Bronchial epithelial cell (primary cell): ENCODE measurements around the gene PVALEF. TPM values are rescaled to one million over a fixed set of nuclear protein-coding genes. Genes with fewer than 3 reads are reported as not detected.

Source experiments
- DNase-seq: peaks from one replicate; pipeline ENCODE4 v3.0.0-alpha.2; 2010; ENCODE audit warnings: low read depth
- FAIRE-seq: peaks from 2 replicates; lab custom pipeline; 2011; peaks lifted over from hg19 to GRCh38; lab: Jason Lieb, UNC
- H3K27me3 ChIP-seq: 2 replicates; pipeline ENCODE4 v1.5.1; 2011; ENCODE audit warnings: low read length; ENCODE audit not compliant: control insufficient read depth, insufficient read depth
- H3K36me3 ChIP-seq: 2 replicates; pipeline ENCODE4 v1.5.1; 2011; ENCODE audit warnings: low read length; ENCODE audit not compliant: control insufficient read depth, insufficient read depth
- H3K4me3 ChIP-seq: 2 replicates; pipeline ENCODE4 v1.5.1; 2011; ENCODE audit warnings: mild to moderate bottlenecking, low read depth, low read length, control low read depth
- total RNA-seq: library from RNA; depleted of rRNA; stranded (reverse); fragments of >200 nt; gene quantifications from 2 replicates; pipeline ENCODE4 v1.2.1, GENCODE V29; 2014
- TF ChIP-seq, protein P1 (sequence below): IDR thresholded peaks from 2 replicates; pipeline ENCODE4 v1.5.1; 2011; ENCODE audit warnings: mild to moderate bottlenecking, moderate library complexity, low read length, control low read depth, inconsistent platforms; ENCODE audit not compliant: insufficient read depth, severe bottlenecking

PVALEF gene
- total RNA-seq, 1 donor from 2014 or later: not detected

DNA sequence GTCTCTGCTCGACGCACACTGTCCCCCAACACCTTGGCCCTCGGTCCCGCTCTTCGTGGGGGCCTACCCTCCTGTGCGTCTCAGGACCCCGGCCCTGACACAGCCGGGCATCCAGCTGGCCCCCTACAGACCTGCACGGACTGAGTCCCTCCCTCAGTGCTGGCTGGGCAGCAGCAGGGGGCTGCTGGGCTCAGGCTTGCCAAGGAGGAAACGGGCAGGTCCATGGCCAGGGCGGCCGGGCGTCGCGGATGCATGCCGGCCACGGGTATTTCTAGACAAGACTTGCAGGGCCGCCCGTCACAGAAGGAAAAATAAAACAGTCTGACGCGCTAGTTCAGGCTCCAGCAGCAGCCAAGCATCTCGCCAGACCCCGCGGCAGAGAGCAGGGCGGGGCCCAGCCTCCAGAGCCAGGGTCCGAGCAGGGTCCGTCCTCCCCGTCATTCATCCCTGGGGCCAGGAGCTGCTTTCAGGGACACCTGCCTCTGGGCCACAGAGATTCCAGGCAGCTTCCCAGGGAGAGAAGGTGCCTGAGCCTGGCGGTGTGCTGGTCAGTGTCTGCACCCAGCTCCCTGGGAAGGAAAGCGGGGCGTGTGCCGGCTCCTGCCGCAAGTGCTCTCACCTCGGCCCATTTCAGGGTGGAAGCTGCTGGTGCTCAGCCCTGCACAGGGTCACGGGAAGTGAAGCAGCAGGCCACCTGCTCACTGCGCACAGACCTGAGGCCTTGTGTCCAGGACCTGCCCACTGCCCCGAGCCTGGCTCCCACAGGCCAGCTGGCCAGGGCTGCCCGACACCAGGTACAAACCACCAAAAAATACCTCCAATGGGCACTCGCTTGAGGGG lies 7.2 kb upstream of the PVALEF start:
- H3K36me3 ChIP-seq: no peaks in the 10 kb centered on the region
- FAIRE-seq (no peak), DNase-seq (no peak)
- peaks cover 2% of the 10 kb centered on the region for H3K27me3 ChIP-seq
- TF ChIP-seq, protein P1, sequence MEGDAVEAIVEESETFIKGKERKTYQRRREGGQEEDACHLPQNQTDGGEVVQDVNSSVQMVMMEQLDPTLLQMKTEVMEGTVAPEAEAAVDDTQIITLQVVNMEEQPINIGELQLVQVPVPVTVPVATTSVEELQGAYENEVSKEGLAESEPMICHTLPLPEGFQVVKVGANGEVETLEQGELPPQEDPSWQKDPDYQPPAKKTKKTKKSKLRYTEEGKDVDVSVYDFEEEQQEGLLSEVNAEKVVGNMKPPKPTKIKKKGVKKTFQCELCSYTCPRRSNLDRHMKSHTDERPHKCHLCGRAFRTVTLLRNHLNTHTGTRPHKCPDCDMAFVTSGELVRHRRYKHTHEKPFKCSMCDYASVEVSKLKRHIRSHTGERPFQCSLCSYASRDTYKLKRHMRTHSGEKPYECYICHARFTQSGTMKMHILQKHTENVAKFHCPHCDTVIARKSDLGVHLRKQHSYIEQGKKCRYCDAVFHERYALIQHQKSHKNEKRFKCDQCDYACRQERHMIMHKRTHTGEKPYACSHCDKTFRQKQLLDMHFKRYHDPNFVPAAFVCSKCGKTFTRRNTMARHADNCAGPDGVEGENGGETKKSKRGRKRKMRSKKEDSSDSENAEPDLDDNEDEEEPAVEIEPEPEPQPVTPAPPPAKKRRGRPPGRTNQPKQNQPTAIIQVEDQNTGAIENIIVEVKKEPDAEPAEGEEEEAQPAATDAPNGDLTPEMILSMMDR: no peak
- no peak overlapping the region for H3K4me3 ChIP-seq

DNA sequence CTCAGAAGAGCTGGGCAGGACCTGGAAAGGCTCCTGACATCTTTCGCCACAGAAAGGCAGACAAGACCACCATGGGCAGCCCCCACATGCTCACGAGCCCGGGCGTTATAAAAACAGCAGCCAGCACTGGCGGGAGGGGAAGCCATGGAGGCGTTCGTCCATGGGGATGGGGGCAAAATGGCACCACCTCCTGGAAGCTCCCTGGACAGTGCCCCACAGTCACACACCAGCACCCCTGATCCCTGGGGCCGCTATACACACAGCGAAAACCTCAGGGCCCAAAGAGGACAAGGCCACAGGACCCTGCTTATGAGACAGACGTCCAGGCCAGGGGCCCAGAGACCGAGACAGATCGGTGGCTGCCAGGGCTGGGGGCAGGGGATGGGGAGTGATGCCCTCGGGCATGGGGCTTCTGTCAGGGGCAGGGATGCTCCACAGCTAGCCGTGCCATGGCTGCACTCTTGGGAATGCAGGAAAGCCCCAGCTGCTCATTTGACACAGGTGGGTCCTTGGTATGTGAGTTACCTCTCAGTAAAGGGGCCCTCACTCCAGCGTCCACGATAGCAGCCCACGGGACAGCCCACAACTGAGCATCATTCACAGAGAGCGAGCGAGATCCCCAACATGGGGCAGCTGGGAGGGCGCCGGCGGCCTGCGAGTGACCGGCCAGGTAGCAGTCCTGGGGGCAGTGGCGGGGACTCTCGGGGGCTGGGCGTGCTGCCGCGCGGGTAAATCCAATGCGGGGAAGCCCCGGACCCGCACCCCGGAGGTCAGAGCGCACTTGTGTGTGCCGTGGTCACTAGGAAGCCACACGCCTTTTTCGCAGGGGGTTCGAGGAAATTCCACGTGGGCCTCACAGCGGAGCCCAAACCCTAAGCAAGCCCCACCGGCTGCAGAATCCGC lies 6.4 kb upstream of the PVALEF start:
- TF ChIP-seq, protein P1: no peak
- DNase-seq: no peak
- H3K27me3 ChIP-seq: peaks cover 2% of the 10 kb centered on the region
- H3K4me3 ChIP-seq: no peak overlapping the region
- H3K36me3 ChIP-seq: no peaks in the 10 kb centered on the region
- no peak for FAIRE-seq

DNA sequence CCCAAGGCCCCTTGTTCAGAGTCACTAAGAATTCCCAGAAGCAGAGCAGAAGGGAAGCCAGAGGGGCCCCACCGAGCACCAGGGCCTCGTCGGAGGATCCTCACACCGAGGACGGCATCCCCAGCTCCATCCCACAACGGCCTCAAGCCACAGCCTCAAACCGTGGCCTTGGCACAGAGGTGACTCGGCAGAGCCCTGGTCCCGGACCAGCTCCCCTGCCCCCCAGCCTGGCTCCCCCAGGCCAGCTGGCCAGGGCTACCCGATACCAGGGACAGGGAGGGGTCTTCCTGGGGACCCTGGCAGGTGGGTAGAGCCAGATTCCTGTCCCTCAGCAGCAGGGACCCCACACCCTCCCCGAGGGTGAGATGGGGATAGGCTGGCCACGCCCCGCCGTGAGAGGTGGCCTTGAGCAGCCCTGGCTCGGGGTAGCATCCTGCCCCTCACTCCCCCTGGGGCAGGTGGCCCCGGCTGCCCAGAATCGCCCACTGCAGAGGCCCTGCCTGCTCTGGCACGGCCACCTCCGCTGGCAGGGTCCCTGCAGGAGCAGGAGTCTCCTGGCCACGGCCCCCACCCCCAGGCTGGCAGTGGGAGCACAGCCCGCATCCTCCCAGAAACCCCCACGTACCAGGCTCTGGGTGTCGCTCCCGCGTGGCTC lies 5.6 kb upstream of the PVALEF start:
- DNase-seq: no peak
- Histone ChIP-seq H3K4me3 (no peak overlapping the region), H3K36me3 (no peaks in the 10 kb centered on the region), H3K27me3 (peaks cover 6% of the 10 kb centered on the region)
- FAIRE-seq: no peak
- TF ChIP-seq, protein P1: no peak

DNA sequence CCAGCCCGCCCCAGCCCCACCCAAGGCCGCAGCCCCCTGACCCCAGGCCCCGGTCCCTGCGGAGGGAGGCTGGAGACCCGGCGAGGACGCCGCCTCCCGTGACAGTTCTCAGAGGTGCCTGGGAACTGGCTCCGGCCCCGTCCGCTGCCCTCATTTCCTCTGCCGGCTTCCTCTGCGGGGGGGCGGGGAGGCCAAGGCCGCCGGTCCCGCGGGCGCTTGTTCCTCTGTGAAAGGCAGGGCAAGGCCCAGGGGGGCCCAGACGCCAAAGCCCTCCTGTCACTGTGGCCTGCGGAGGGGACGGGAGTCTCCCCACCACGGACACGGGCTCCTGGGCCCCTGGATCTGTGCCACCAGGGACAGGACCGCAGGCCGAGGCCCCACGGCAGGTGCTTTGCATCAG lies 5.0 kb upstream of the PVALEF start:
- H3K27me3 ChIP-seq: peaks cover 12% of the 10 kb centered on the region

DNA sequence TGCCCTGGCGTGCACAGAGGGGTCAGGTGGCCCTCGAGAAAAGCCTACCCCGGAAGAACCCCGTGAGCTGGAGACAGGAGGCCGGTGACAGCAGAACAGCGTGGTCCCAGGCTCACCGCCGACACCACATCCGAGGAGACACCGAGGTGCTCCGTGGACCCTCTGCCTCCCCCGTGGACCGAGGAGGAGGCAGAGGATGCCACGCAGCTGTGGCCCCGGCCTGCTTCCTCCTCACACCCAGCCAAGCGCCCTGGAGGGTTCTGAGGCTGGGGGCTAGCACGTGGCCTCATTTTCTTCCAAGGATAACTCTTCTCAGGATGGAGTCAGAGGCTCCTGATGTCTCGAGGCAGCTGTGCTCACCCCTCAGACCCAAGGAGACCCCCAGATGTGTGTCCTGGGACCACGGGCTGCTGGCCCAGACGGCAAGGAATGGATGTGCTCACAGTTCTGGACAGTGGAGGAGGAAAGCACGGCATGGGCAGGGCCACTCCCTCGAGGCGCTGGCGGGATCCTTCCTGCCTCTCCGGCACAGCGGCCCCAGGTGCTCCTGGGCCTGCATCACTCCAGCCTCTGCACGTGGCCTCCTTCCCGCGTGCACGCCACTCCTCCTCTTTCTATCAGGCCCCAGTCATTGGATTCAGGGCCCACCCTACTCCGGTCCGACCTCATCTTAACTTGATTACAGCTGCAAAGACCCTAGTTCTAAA lies 4.4 kb upstream of the PVALEF start:
- TF ChIP-seq, protein P1: no peak
- DNase-seq (no peak), FAIRE-seq (no peak)
- H3K4me3 ChIP-seq: no peak overlapping the region
- no peaks in the 10 kb centered on the region for H3K36me3 ChIP-seq
- H3K27me3 ChIP-seq: peaks cover 17% of the 10 kb centered on the region

More for the DNA sequence above, 5.0 kb upstream of the PVALEF start:
- TF ChIP-seq, protein P1: no peak
- FAIRE-seq: no peak
- DNase-seq: no peak
- no peaks in the 10 kb centered on the region for H3K36me3 ChIP-seq
- H3K4me3 ChIP-seq: no peak overlapping the region
